Esophagus squamous epithelium (tissue), 5 donors: ENCODE measurements around the gene WNT9B. TPM values are rescaled to one million over a fixed set of nuclear protein-coding genes. Genes with fewer than 3 reads are reported as not detected.

Source experiments
- DNase-seq: peaks from one replicate; lab custom pipeline; 2025; lab: John Stamatoyannopoulos, UW
- H3K27ac ChIP-seq, 4 donors: fragments of 200-600 bp; sonication (generic); one replicate each; pipeline ENCODE4 v1.5.1; 2016 to 2019; ENCODE audit warnings: mild to moderate bottlenecking in 1 of 4
- H3K27me3 ChIP-seq, 4 donors: fragments of 200-600 bp; sonication (generic); 1 replicate in 3 of 4; 2 replicates in 1 of 4; pipeline versions ENCODE4 v1.5.1 to v1.6.0; 2017 to 2021; ENCODE audit warnings: antibody characterized with exemption in 1 of 4
- H3K36me3 ChIP-seq, 3 donors: fragments of 200-600 bp; sonication (generic); one replicate each; pipeline ENCODE4 v1.5.1; 2016 to 2019
- H3K4me1 ChIP-seq, 3 donors: fragments of 200-600 bp; sonication (generic); one replicate each; pipeline ENCODE4 v1.5.1; 2017 to 2019
- H3K4me3 ChIP-seq, 4 donors: fragments of 200-600 bp; sonication (generic); 1 replicate in 3 of 4; 2 replicates in 1 of 4; pipeline ENCODE4 v1.5.1; 2016 to 2019; ENCODE audit warnings: mild to moderate bottlenecking in 2 of 4, moderate library complexity in 1 of 4
- H3K9me3 ChIP-seq, 3 donors: fragments of 200-600 bp; sonication (generic); one replicate each; pipeline ENCODE4 v1.5.1; 2016 to 2019
- CTCF ChIP-seq, 6 experiments: fragments of 450-650 bp in 4 of 6; fragments of 200-600 bp in 2 of 6; sonication (generic) in 2 of 6; IDR thresholded peaks; one replicate each; pipeline ENCODE4 v1.5.1; 2016 to 2019; ENCODE audit warnings: antibody characterized with exemption in 6 of 6, mild to moderate bottlenecking in 4 of 6, moderate library complexity in 4 of 6
- POLR2A ChIP-seq, 4 donors: fragments of 450-650 bp; IDR thresholded peaks; one replicate each; pipeline ENCODE4 v1.6.1; 2017; ENCODE audit warnings: antibody characterized with exemption in 4 of 4, mild to moderate bottlenecking in 4 of 4, moderate library complexity in 3 of 4
- WGBS, 2 donors: methylation state at CpG; one replicate each; pipeline ENCODE4 v1.1.5; 2018; 5-methylcytosine and 5-hydroxymethylcytosine counted together
- intact Hi-C: fragments of 100-400 bp; cut with DNase I; formaldehyde crosslinking; loops from one replicate; pipeline ENCODE4 v1.15.0; 2022
- total RNA-seq, 4 donors: library from RNA; depleted of rRNA; stranded (reverse); fragments of >200 nt; gene quantifications; one replicate each; pipeline ENCODE4 v1.1.0, GENCODE V29; 2016
- donor health status: DM: yes; HTN: yes; CAD: no.

The WNT9B gene
- total RNA-seq, 4 donors from 2014 or later, result 0.19 to 0.26 TPM; not detected in 2

- no peaks in the 10 kb centered on the region for H3K36me3 ChIP-seq
- DNase-seq, result no peak
- intact Hi-C loops, result no loop called here
- WGBS, 2 donors, result 68 to 73% methylated on average over 4 to 5 of the region's 9 CpGs
- peaks cover 0 to 6% (median 0%) of the 10 kb centered on the region in 4 donors for H3K27me3 ChIP-seq
- no peak overlapping the region for H3K27ac ChIP-seq
- TF ChIP-seq POLR2A (IDR thresholded peaks at IDR 0.05) (no peak), CTCF (IDR thresholded peaks at IDR 0.05) (no peak)
- no peak overlapping the region for H3K4me3 ChIP-seq
- no peaks in the 10 kb centered on the region for H3K9me3 ChIP-seq
- no peaks in the 10 kb centered on the region for H3K4me1 ChIP-seq
Measured at GRCh38 chr17:46869975-46870803, 18.8 kb downstream of the WNT9B start.

- no peaks in the 10 kb centered on the region for H3K9me3 ChIP-seq
- DNase-seq, result no peak
Measured at GRCh38 chr17:46872421-46872820, 21.0 kb downstream of the WNT9B start.

GRCh38 chr17:46873941-46874645, 22.7 kb downstream of the WNT9B start:
- Histone ChIP-seq H3K27me3 (no peaks in the 10 kb centered on the region), H3K9me3 (no peaks in the 10 kb centered on the region), H3K27ac (no peak overlapping the region), H3K4me3 (no peak overlapping the region), H3K36me3 (no peaks in the 10 kb centered on the region), H3K4me1 (peaks cover 0 to 19% (median 0%) of the 10 kb centered on the region in 3 donors)
- intact Hi-C loops, result no loop called here
- TF ChIP-seq CTCF (IDR thresholded peaks at IDR 0.05) (no peak), POLR2A (IDR thresholded peaks at IDR 0.05) (no peak)
- 70 to 86% methylated on average over 7 of the region's 7 CpGs for WGBS, 2 donors
- no peak for DNase-seq

More at GRCh38 chr17:46872421-46872820, 21.0 kb downstream of the WNT9B start:
- Histone ChIP-seq H3K36me3 (no peaks in the 10 kb centered on the region), H3K27ac (no peak overlapping the region), H3K4me1 (peaks cover 0 to 12% (median 0%) of the 10 kb centered on the region in 3 donors), H3K27me3 (no peaks in the 10 kb centered on the region), H3K4me3 (no peak overlapping the region)
- 71% methylated on average over 1 of the region's 16 CpGs; no CpG with 5 or more reads in 1 of the 2 donors for WGBS, 2 donors
- intact Hi-C loops, result no loop called here
- no peak for TF ChIP-seq CTCF (IDR thresholded peaks at IDR 0.05)
- no peak for TF ChIP-seq POLR2A (IDR thresholded peaks at IDR 0.05)

- TF ChIP-seq CTCF (IDR thresholded peaks at IDR 0.05) (no peak), POLR2A (IDR thresholded peaks at IDR 0.05) (no peak)
- 63 to 88% methylated on average over 9 to 12 of the region's 16 CpGs for WGBS, 2 donors
- Histone ChIP-seq H3K4me3 (no peak overlapping the region), H3K27me3 (no peaks in the 10 kb centered on the region), H3K27ac (no peak overlapping the region), H3K4me1 (peaks cover 0 to 19% (median 0%) of the 10 kb centered on the region in 3 donors), H3K9me3 (no peaks in the 10 kb centered on the region), H3K36me3 (no peaks in the 10 kb centered on the region)
- intact Hi-C loops, result no loop called here
- no peak for DNase-seq
Measured at GRCh38 chr17:46874906-46875305, 23.5 kb downstream of the WNT9B start.

- H3K9me3 ChIP-seq, result no peaks in the 10 kb centered on the region
- DNase-seq, result no peak
- H3K4me3 ChIP-seq, result no peak overlapping the region
- H3K36me3 ChIP-seq, result no peaks in the 10 kb centered on the region
- intact Hi-C loops, result no loop called here
- 70 to 88% methylated on average over 4 to 6 of the region's 13 CpGs for WGBS, 2 donors
- no peaks in the 10 kb centered on the region for H3K27me3 ChIP-seq
- H3K27ac ChIP-seq, result no peak overlapping the region
- TF ChIP-seq POLR2A (IDR thresholded peaks at IDR 0.05) (no peak), CTCF (IDR thresholded peaks at IDR 0.05) (no peak)
- H3K4me1 ChIP-seq, result peaks cover 0 to 19% (median 0%) of the 10 kb centered on the region in 3 donors
Measured at GRCh38 chr17:46875849-46876352, 24.5 kb downstream of the WNT9B start.
